GM13977 (cell line): ENCODE measurements around the gene HCFC1R1.

Experiments used
- DNase-seq: peaks from one replicate; pipeline ENCODE4 v3.0.0; 2012; ENCODE audit warnings: low spot score
- CTCF ChIP-seq: IDR thresholded peaks from 2 replicates; pipeline ENCODE4 v1.5.1; 2012; ENCODE audit warnings: mild to moderate bottlenecking, control low read depth; ENCODE audit not compliant: insufficient read depth; ENCODE audit errors: extremely low read depth, missing control alignments
- in situ Hi-C: fragments of 300-500 bp; cut with MboI; formaldehyde crosslinking; loops from one replicate; pipeline ENCODE4 v1.12.0; 2022; ENCODE audit warnings: low sequenced_read_pairs, low pct_unique_long_range_greater_than_20kb, mixed read lengths, inconsistent platforms; ENCODE audit not compliant: unreplicated experiment

The HCFC1R1 gene

GRCh38 chr16:3042376-3042775, 18.6 kb upstream of the HCFC1R1 start:
- DNase-seq, result no peak
- no peak for TF ChIP-seq CTCF
- in situ Hi-C loops, result no loop called here

GRCh38 chr16:3038896-3039295, 15.2 kb upstream of the HCFC1R1 start:
- no peak for DNase-seq
- no peak for TF ChIP-seq CTCF
- in situ Hi-C loops, result no loop called here

DNA sequence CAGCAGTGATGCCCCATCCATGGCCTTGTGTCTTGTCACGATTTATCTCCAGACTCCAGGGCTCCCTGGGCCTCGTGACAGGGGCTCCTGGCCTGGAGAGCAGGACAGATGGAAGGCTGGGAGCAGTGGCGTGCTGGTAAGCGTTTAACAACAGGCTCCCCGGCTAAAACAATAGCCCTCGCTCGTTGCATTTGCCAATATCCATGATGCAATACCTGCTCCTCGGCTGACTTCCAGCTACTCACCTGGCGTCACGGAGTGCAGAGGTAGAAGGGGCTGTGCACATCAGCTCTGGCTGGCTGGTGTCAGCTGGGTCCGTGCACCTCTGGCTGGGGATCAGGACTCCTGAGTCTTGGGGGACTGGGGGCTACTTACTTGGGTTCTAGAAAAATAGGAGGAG, 14.5 kb upstream of the HCFC1R1 start:
- DNase-seq, result no peak
- no peak for TF ChIP-seq CTCF
- in situ Hi-C loops, result no loop called here

DNA sequence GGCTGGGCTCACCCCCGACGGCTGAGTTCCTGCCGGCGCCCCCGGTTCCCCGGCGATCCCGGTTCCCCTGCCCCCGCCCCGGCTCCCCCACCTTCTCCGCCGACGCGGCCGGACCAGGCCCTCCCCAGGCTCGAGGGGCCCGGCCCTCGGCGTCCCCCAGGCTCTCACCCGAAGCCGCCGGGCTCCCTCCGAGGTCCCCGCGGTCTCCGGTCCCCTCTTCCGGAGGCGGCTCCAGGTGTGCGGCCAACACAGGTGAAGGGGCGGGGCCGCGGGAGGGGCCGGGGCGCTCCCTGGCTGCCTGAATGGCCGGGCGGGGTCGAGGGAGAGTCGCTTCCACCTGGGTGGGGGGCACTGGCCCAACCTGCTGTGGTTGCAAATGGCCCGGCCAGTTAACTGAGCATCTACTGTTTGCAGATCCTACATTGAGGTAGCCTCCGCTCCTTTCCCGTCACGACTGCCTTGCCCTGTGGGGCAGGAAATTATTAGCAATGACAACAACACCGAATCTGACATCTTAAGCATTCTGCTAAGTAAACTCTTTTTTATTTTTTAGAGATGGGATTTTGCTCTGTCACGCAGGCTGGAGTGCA, 13.1 kb upstream of the HCFC1R1 start, which contains the start of gene BICDL2:
BICDL2 (minus strand) TSS at position 219 of the 590 bp plus-strand sequence. CDS start 1,448 bp downstream, outside the sequence.
- DNase-seq, result no peak
- no peak for TF ChIP-seq CTCF
- in situ Hi-C loops, result no loop called here

GRCh38 chr16:3035972-3036725, 12.4 kb upstream of the HCFC1R1 start:
- in situ Hi-C loops, result no loop called here
- no peak for TF ChIP-seq CTCF
- DNase-seq, result no peak

DNA sequence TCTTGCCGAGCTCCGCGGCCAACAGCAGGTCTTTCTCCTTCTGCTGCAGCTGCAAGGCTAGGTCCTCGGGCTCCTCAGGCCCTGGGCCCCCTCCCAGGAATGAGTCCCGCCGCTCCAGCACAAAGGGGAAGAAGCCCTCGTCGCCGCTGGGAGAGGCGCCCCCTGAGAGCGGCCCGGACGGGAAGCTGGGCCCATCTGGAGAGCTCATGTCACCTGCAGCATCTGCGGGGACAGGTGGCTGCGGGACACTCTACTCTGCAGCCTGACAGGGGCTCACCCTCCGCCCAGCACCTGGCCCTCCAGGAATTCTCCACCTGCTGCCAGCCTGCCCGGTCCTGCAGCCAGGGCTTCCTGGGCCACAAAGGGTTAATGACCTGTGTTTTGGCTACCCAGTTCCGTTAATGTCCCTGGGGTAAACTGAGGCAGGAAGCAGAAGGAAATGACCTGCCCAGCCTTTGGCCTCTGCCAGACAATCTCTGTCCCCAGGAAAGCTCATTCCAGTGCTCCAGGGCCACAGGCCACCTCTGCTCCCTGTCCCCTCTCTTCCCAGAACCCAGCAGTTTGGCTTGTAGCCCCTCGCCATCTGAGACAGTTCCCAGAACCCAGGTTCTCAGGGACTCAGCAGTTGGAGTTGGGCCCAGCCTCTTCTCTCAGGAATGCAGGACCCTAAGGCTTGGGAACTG, 11.7 kb upstream of the HCFC1R1 start:
- in situ Hi-C loops, result no loop called here

More for the DNA sequence above, 11.7 kb upstream of the HCFC1R1 start:
- DNase-seq, result no peak
- no peak for TF ChIP-seq CTCF
